ENCODE results near the gene PRTG. TPM values are rescaled to one million over a fixed set of nuclear protein-coding genes. Genes with fewer than 3 reads are reported as not detected.
"Not testable (repeated sequence)": the region's sequence is repeated elsewhere in the genome, so short reads cannot be mapped to it uniquely, and the experiment has no call there.

The PRTG gene
- polyA plus RNA-seq, 5 donors = 4.6 to 8.2 (median 6.9) TPM

DNA sequence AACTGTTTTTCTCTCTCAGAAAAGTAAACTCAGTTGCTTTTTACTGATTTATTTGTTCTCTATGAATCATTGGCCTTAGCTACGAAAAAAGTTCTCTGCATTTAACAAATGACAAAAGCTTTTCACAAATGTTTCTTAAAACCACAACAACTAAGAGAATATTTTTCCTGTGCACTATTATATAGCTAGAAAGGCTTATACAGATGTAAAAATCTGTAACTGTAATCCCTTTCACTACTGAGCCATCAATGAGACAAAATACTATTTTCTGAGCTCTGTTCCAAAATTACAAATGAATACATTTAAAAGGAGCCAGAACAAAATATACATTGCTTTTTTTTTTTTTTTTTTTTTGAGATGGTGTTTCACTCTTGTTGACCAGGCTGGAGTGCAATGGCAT is 109.2 kb downstream of the PRTG start:
- no peak for DNase-seq

DNA sequence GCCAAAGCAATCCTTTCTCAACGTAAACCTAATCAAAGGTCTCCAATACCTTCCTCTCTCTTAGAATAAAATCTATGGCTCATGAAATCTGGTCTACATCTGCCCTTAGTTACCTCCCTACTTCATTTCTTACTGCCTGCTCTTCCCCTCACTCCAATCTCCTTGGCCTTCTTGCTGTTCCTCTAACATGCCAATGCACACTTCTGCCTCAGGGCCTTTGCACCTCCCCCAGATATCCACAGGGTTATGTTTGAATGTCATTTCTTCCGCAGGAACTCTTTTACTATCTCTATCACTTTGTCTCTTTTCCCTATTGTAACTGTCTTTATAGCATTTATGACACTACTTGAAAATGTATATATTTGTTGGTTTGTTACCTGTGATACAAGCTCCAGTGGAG is 110.5 kb downstream of the PRTG start:
- DNase-seq = no peak

DNA sequence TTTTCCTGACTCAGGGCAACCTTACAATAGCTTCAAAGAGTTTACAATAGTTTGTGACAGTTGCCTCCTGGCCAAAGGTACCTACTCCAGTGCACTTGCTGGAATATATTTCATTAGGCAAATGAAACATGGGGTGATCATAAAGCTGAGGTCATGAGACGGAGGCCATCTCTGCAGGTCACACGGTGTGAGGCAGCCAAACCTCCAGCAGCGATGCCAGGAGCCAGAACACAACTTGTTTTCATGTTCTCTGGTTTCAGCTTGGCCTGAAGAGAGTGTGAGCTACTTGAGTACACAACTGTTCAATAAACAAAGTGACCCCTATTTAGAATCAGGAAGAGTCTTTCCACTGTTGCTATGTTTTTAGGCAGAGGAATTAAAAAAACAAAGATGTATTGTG is 112.1 kb downstream of the PRTG start:
- no peak for DNase-seq

DNA sequence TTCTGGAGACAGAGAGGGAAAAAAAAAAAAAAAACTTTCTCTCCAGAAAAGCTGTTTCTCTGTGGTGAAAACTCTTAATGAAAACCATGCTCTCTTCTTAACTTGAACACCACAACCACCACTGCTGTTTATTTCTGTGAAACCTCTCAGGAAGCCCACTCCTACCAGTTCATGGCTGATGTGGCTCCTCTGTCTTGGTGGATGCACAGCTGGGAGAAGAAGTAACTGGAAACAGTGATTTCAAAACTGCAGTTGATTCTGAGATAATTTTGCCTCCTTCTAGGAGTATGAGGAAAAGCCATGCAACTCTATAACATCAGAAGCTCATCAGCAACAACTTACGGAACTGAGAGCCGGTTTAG is 114.6 kb downstream of the PRTG start:
- DNase-seq = no peak

DNA sequence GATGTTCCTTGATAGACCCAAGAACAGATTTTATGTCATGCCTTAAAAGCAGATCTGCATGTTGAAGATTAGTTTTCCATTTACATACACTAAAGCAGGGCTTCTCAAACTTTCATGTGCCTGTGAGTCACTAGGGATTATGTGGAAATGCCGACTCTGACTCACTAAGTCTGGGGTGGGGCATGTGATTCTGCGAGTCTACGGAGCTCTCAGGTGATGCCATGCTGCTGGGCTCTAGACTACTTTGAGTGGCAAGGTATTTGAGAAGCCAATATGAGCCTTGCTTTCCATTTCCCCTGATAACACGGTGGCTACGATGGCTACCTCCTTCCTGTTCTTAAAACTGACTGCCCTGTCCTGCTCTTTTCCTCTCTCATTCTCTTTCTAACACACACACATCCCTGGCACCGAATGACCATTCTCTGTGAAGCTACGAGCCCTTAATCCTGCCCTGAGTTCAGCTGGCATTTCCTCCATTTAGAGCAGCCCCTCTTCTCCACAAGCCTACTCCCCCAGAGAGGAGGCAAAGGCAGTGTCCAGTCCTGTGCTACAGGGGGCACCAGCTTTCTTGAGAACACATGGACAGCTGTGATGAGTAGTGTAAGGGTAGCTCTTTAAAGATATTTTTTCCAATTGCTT is 115.1 kb downstream of the PRTG start:
- no peak for DNase-seq

DNA sequence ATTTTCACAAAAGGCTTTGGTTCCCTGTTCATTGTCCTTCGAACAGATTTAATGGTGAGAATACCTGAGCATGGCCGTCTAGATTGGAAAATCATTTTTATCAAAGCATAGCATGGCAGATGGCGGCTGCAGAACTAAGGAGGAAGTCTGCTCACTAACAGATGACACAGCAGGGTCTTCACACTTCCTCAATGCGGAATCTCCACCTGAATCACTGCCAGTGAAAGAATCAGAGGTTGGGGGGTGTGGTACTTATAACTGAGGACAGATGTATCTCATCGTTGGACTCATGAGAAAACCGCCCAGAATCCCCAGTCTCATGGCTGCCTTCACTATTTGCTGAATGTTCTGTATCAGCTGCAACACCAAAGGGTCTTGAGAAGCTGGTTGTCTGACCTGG is 123.2 kb downstream of the PRTG start:
- DNase-seq = no peak

DNA sequence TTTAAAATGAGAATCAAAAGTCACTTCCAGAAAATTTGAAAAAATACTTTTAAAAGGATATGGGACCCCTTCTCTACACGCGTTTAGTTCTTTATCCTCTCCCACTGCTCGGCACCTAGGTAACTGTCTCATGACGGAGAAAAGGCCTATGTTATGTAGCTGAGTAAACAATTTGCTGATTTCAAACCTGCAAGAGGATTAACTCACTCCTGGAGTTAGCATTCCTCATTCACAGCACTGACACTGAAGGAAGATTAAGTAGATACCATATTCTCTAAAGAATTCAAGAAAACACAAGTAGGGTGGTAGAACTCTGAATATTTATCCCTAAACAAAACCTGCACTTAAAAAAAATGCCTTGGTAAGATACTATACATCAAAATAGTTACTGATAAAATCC is 124.6 kb downstream of the PRTG start:
- DNase-seq = no peak

DNA sequence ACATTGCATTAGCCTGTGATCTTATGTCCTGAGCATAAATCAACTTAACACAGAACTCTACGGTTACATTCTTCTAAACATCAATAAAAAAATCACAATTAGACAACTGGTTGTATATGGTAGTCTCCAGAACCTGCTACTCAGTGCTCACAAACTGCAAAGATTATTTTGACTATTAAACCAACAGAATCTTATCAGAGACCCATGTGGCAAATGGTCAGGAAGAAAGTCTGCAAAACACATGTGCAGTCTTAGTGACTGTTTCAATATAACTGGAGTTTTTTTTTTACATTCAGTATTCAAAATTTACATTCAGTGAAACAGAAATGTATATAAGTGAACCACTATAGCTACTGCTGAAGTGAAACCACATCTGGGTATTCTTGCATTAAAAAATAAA is 127.5 kb downstream of the PRTG start:
- DNase-seq = no peak

DNA sequence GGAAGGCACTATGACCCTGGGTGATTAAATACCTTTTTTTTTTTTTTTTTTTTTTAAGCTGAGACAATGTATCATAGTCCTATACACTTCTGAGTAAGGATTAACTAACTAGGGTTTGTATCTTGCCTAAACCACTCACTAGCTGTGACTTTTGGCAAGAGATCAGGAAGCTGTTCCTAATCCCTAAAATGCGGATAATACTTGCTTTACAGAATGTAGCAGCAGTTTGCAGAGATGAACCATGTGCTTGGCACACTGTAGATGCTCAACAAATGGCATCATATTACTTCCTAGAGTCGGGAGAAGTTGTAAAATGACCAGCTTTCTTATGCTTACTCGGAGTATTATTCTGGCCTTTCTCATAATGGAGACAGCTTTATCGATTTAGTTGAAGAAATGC is 129.2 kb downstream of the PRTG start:
- peak in 1 of 2 donors; percentile 2 for DNase-seq

DNA sequence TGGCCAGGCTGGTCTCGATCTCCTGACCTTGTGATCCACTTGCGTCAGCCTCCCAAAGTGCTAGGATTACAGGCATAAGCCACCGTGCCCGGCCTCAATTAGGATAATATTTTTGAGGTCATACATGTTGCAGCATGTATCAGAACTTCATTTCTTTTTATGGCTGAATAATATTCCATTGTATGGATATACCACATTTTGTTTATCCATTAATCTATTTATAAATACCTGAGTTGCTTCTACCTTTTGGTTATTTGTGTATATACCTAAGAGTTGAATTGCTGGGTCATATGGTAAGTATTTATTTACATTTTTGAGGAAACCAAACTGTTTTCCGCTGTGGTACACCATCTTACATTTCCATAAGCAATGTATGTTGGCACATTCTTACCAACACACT is 136.7 kb downstream of the PRTG start:
- DNase-seq = no peak

DNA sequence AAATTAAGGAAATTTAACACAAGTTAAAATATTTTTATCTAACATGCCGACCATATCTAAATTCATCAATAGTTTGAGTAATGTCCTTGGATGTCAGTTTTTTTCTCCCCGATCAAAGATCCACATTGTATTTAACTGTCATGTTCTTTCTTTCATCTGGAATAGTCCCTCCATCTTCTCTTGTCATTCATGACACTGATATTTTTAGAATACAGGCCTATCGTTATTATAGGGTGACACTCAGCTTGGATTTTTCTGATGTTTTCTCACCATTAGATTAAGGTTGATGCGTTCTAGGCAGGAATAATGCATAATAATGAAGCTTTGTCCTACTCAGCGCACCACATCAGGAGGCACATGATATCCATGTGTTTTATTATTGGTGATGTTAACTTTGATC is 141.6 kb downstream of the PRTG start:
- no peak for DNase-seq

DNA sequence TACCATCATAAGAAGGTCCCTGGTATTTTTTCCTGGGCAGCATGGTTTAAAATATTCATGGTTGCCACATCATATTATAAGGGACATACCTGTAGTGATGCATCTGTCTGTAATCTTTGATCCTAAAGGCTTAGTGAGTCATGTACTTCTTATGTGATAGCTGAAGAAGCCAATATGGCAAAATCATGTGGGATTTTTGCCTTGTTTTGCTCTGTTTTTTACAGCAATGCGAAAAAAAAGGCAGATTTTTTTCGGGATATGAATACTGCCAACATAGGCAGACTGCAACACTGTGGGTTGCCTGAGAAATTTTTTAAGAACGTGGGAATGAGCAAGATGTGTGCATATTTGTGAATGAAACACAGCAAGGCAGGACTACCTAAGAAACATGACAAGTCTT is 143.5 kb downstream of the PRTG start:
- no peak for DNase-seq

DNA sequence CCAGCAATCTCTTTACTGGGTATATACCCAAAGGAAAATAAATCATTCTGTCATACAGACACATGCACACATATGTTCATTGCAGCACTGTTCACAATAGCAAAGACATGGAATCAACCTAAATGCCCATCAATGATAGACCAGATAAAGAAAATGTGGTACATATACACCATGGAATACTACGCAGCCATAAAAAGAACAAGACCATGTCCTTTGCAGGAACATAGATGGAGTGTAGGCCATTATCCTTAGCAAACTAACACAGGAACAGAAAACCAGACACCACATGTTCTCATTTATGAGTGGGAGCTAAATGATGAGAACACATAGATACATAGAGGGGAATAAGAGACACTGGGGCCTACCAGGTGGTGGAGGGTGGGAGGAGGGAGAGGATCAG is 149.9 kb downstream of the PRTG start:
- not testable (repeated sequence) for DNase-seq

DNA sequence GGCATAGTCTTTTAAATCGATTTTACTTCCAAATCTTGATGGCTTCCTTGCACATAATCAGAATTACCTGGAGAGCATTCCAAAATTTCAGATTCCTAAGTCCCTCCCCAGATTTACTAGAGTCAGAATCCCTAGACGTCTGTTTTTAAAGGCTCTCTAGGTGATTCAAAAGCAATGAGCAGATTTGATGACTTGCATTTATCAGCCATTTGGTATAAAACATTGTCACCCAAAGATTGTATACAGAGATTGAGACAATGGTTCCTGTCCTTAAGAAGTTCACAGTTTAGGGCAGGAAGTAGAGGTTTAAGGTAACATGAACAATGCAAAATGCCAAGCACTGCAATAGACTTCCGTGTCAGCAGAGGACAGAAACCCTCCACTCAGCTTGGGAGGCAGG is 152.2 kb downstream of the PRTG start:
- no peak for DNase-seq

DNA sequence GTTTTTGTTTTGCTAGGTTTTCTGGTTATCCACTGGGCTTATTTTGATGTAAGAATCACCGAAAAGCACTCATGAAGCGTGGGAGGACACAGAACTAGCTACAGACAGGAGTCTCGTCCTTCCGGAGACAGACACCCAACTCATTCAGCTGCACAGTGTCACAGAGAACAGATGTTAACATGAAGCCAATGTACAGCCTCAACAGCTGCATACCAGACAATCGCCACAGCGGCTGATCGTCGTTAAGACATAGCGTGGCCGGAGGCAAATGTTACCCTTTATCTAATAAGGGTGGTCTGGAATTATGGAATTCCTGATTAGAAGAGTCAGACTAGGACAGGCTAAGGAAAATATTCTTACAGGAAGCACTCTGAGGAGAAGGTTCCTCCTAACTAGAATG is 153.7 kb downstream of the PRTG start:
- DNase-seq = peak in 1 of 2 donors; percentile 16

DNA sequence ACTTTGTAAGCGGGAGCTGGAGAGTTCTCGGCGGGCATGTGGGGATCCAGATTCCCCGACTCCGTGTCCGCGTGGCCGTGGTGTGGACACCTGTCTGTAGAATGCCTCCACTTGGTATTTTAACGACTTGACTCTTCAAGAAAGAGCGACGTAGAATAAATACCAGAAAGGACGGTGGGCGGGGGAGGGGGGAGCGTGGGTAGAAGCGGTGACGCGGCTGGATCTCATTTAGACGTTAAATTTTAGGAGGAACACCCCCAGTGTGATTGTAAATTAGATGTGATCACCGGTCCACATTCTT is 154.2 kb downstream of the PRTG start:
- DNase-seq = peak in 1 of 2 donors; percentile 55

DNA sequence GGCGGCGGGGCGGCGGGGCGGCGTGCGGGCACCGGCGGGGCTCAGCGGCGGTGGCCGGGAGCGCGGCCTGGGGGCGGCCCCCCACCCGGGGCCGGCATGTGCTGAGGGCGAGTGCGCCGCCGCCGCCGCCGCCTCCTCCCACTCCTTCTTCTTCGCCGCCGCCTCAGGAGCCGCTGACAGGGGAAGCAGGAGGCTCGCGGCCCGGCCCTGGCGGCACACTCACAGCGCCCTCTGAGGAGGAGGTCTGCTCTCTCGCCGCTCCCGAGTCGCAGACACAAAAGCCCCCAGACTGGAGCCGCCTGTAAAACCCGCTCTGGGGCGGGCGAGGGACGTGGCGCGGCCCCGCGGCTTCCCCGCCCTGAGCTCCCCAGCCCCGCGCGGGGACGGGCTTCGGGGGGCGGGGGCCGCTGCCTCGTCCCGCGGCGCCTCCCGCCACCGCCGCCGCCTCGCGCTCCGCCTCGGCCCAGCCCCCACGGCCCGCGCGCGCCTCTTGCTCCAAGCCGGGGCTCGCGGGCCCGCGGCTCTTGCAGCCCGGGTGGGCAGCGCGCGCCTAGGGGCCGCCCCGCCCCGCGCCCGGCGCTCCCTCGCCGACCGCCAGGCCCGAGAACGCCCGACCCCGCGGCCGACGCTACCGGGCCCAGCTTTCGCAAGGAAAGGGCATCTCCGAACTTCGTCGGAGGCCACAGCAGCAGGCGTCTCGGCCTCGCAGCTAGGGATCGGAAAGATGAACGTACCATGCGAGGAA is 154.7 kb downstream of the PRTG start, which contains the start of gene PYGO1:
Gene PYGO1 (minus strand): TSS at position 276 of the 745 bp plus-strand sequence. CDS start 462 bp downstream, outside the sequence.
- DNase-seq = peak; percentile 75

DNA sequence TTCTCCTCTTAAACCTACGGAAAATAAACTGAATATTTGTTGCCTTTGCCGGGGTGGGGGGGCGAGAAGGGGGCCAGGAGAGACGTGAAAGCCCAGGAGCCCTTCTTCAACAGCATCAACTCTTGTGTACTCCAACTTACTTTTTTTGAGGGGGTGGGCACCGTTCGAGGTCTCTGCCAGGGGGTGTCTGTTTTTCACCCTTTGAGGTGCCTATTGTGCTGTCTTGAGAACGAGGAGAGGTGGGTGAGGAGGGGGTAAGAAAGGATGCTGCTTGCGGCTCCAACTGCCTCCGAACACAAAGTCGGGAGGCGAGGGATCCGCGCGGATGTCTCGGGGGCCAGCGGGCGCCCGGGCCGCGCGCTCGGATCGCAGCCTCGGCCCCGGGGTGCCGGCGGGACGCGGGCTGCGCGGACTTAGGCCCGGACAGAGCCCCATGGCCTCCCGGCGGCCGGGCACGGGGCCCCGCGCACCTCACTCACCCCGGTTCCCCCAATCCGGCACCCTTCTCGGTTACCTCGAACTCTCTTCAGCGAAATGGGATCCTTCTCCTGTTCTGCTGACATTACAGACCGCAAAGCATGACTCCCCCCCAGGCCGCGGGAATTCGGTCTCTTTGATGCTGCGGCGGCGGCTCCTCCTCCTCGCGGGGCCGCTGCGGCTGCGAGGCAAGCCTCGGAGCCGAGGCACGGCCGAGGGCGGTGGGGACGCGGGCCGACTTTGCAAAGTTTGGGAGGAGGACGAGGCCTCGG is 155.5 kb downstream of the PRTG start:
- peak; percentile 42 to 58 for DNase-seq

DNA sequence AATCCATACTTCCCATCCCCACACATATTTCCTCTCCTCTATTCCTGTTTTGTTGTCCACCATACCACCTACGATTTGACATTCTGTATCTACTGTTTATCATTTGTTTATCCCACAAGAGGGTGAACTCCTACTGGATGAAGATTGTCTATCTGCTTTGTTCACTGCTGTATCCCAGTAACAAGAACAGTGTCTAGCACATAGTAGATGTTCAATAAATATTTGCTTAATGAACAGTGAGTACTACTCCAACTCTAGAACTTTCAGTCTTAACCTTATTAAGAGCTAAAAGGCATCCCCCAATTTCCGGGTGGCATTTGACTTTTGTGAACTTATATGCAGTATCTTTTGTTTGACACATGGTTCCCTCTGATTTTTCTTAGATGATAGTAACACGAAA is 156.1 kb downstream of the PRTG start:
- no peak for DNase-seq

DNA sequence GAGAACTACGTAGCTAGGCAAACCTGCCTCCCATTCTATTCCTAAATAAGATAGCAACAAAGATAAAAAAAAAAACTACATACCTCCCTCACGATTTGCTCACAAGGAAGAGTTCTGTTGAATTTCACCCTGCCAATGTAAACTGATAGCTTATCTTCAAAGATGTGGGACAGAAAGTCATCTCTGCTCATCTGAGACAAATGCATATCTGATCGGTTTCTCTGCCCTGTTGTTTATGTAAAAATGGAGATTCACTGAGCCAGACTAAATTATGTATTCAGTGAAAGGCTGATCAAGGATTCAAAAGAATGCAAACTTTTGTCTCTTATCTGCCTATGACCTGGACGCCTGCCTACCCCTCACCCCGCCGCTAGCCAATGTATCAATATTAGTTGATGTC is 166.0 kb downstream of the PRTG start:
- no peak for DNase-seq

DNA sequence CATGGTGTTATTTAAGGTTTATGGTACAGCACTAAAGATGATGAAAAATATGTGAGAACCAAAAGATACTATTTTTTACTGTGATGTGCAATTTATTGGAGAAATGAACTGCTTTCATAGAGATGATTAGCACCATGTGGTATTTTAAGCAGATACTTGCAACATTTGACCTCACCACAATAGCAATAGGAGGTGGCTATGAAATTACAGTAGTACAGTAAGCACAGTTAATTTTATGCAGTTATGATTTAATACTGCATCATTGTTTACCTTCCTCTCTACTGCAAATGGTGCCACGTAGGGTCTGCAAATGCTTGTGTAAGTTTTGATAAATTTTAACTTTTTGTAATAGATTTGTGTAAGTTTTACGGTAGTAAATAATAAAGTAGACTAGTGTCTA is 168.9 kb downstream of the PRTG start:
- no peak for DNase-seq

DNA sequence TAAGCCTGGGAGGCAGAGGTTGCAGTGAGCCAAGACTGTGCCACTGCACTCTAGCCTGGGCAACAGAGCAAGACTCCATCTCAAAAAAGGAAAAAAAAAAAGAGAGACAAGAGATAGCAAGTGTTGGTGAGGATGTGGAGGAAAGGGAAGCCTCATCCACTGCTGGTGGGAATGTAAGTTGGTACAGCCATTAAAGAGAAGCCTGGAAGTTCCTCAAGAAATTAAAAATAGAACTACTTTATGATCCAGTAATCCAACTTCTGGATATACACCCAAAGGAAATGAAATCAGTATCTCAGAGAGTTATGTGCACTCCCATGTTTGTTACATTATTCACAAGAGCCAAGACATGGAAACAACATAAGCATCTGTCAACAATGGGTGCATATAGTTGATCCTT is 169.7 kb downstream of the PRTG start:
- DNase-seq = no peak

Measured in right lung (tissue), 5 donors.